A549 (cell line): Measurements from ENCODE around the gene TGFBR3.

Experiments
- CHD2 ChIP-seq: fragments of 150-350 bp; IDR thresholded peaks from 2 replicates; pipeline ENCODE4 v1.6.1; 2014; ENCODE audit warnings: low read length; ENCODE audit not compliant: partially characterized antibody
- CTCF ChIP-seq: fragments of >200 bp; sonication (Bioruptor Twin); formaldehyde crosslinking; IDR thresholded peaks from 3 replicates; pipeline ENCODE4 v1.5.1; 2016
- JUNB ChIP-seq: fragments of >200 bp; sonication (Bioruptor Twin); formaldehyde crosslinking; IDR thresholded peaks from 2 replicates; pipeline ENCODE4 v1.6.1; 2016
- MAX ChIP-seq: IDR thresholded peaks from 2 replicates; pipeline ENCODE4 v1.6.1; 2012
- RCOR1 ChIP-seq: fragments of 150-350 bp; IDR thresholded peaks from 2 replicates; pipeline ENCODE4 v1.6.1; 2014; ENCODE audit warnings: antibody characterized with exemption, low read length, low read depth
- REST ChIP-seq: fragments of 200-600 bp; sonication (generic); IDR thresholded peaks from 2 replicates; pipeline ENCODE4 v1.6.1; 2016; ENCODE audit warnings: antibody characterized with exemption, mild to moderate bottlenecking, moderate library complexity

GRCh38 chr1:91730801-91731732, 154.9 kb downstream of the TGFBR3 start:
- TF ChIP-seq CTCF: no peak
- TF ChIP-seq JUNB: no peak
- TF ChIP-seq REST: no peak
- no peak for TF ChIP-seq MAX
- TF ChIP-seq CHD2: no peak
- TF ChIP-seq RCOR1: no peak
